HepG2 (cell line): ENCODE results near the gene SLC17A5. TPM values are rescaled to one million over a fixed set of nuclear protein-coding genes. Genes with fewer than 3 reads are reported as not detected.

Experiments
- ATM ChIP-seq: fragments of 450-650 bp; IDR thresholded peaks from 2 replicates; pipeline ENCODE4 v1.7.1; 2017; ENCODE audit warnings: mild to moderate bottlenecking, borderline replicate concordance
- EEA1 ChIP-seq: sonication (generic); formaldehyde crosslinking; IDR thresholded peaks from 2 replicates; pipeline ENCODE4 v1.5.1; 2020; ENCODE audit warnings: mild to moderate bottlenecking, missing genetic modification reagents, borderline replicate concordance
- GZF1 ChIP-seq: sonication (generic); formaldehyde crosslinking; IDR thresholded peaks from 2 replicates; pipeline ENCODE4 v1.5.1; 2020; ENCODE audit warnings: mild to moderate bottlenecking, missing genetic modification reagents
- NR3C1 ChIP-seq: sonication (generic); formaldehyde crosslinking; IDR thresholded peaks from 2 replicates; pipeline ENCODE4 v1.4.0; 2020; ENCODE audit warnings: missing genetic modification reagents
- SP1 ChIP-seq, 2 experiments: fragments of 450-650 bp in 1 of 2; sonication (generic) in 1 of 2; formaldehyde crosslinking in 1 of 2; IDR thresholded peaks; 2 replicates each; pipeline versions ENCODE4 v1.4.0 to v1.6.1; 2016 to 2020; ENCODE audit warnings: missing genetic modification reagents in 1 of 2
- YEATS2 ChIP-seq: sonication (generic); formaldehyde crosslinking; IDR thresholded peaks from 2 replicates; pipeline ENCODE4 v1.4.0; 2020; ENCODE audit warnings: missing genetic modification reagents, borderline replicate concordance
- ZFP62 ChIP-seq: sonication (generic); formaldehyde crosslinking; IDR thresholded peaks from 2 replicates; pipeline ENCODE4 v1.4.0; 2020; ENCODE audit warnings: missing genetic modification reagents
- ZNF143 ChIP-seq: sonication (generic); formaldehyde crosslinking; IDR thresholded peaks from 2 replicates; pipeline ENCODE4 v1.4.0; 2020; ENCODE audit warnings: missing genetic modification reagents
- ZZZ3 ChIP-seq: sonication (generic); formaldehyde crosslinking; IDR thresholded peaks from 2 replicates; pipeline ENCODE4 v1.4.0; 2020; ENCODE audit warnings: missing genetic modification reagents, mild to moderate bottlenecking, borderline replicate concordance
- polyA plus RNA-seq, 8 experiments: library from polyadenylated mRNA; depleted of rRNA in 3 of 8; stranded (reverse) in 7 of 8; unstranded in 1 of 8; fragments of >200 nt; fragmentation: Illumina TruSeq in 4 of 8; extraction: Trizol in 4 of 8; gene quantifications; 2 replicates each; pipeline versions ENCODE4 v1.2.1 to v1.2.3, GENCODE V29; 2011 to 2016; ENCODE audit warnings: low read depth in 4 of 8, missing spikeins in 1 of 8, mixed read lengths in 1 of 8; ENCODE audit not compliant: insufficient read depth in 1 of 8
- total RNA-seq, 5 experiments: library from RNA; depleted of rRNA; stranded (reverse); fragments of >200 nt; fragmentation: Illumina TruSeq; extraction: Trizol; gene quantifications; 2 replicates each; pipeline ENCODE4 v1.2.3, GENCODE V29; 2016; ENCODE audit warnings: low read depth in 1 of 5
- TF ChIP-seq, protein P1 (sequence below): sonication (generic); formaldehyde crosslinking; IDR thresholded peaks from 2 replicates; pipeline ENCODE4 v1.8.1; 2023; ENCODE audit warnings: mild to moderate bottlenecking, missing genetic modification reagents, borderline replicate concordance
- TF ChIP-seq, protein P2 (sequence below): sonication (generic); formaldehyde crosslinking; IDR thresholded peaks from 2 replicates; pipeline ENCODE4 v1.5.1; 2020; ENCODE audit warnings: mild to moderate bottlenecking, missing genetic modification reagents, borderline replicate concordance
- TF ChIP-seq, protein P3 (sequence below): sonication (generic); formaldehyde crosslinking; IDR thresholded peaks from 2 replicates; pipeline ENCODE4 v1.8.1; 2023; ENCODE audit warnings: mild to moderate bottlenecking, missing genetic modification reagents
- TF ChIP-seq, protein P4 (sequence below): sonication (generic); formaldehyde crosslinking; IDR thresholded peaks from 2 replicates; pipeline ENCODE4 v1.4.0; 2020; ENCODE audit warnings: missing genetic modification reagents
- TF ChIP-seq, protein P5 (sequence below): sonication (generic); formaldehyde crosslinking; IDR thresholded peaks from 2 replicates; pipeline ENCODE4 v1.4.0; 2020; ENCODE audit warnings: missing genetic modification reagents, low read depth, mild to moderate bottlenecking, borderline replicate concordance
- TF ChIP-seq, protein P6 (sequence below): sonication (generic); formaldehyde crosslinking; IDR thresholded peaks from 2 replicates; pipeline ENCODE4 v1.5.0; 2020; ENCODE audit warnings: mild to moderate bottlenecking, missing genetic modification reagents, moderate library complexity

The SLC17A5 gene
- total and polyA plus RNA-seq, 2 of the 13 experiments (the other 11 are each of a cell fraction or from before 2014, with no cell fraction given), result 18.3 to 20.5 TPM

DNA sequence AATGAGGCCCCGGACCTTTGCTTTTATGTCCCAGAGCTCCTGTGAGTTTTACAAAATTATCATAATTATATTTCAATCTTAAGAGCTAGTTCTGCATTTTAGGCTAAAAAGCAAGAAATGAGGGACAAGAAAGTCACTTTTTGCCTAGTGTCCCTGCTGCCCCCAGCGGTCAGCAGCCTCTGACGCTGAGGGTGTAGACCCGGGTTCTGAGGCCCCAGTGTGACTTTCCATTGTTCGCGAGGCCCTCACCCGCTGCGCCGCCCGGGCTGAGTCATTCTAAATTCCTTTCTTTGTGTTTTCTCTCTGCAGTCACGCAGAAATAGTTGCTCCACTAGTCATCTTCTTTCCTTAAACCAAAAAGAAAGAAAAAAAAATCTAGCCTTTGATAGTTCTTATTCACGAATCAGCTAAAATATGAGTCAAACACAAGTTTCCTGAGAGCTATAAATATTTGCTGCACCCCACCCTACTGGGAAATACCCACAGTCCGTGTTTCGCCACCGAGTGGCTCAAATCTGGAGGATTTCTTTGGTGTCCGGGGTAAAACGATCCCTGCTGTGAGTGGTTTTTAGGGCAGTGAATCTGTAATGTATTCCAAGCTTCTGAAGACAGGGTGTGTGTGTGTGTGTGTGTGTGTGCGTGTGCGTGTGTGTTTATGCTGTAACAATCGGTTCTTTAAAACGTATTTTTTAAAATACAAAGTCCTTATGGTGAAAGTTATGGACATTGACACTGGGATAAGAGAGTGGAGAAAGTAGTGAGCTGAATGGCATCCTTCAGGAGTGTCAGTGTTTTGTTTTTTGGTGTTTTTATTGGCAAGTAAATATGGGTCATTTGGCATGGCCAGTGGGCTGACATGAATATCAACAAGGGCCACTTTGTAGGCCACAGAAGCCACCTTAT is 73.3 kb downstream of the SLC17A5 start (continued):
- TF ChIP-seq, protein P1, sequence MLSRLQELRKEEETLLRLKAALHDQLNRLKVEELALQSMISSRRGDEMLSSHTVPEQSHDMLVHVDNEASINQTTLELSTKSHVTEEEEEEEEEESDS (CRISPR knock-in tag), result no peak
- TF ChIP-seq ATM (no peak), ZNF143 (no peak), ZFP62 (no peak), EEA1 (no peak), YEATS2 (CRISPR knock-in tag) (peak; percentile 15; the same call in 1 of the 2 replicates), ZZZ3 (no peak), GZF1 (no peak), NR3C1 (CRISPR knock-in tag) (no peak), SP1 (IDR thresholded peaks at IDR 0.05) (no peak), SP1 (CRISPR knock-in tag; IDR thresholded peaks at IDR 0.05) (no peak)
- TF ChIP-seq, protein P2, sequence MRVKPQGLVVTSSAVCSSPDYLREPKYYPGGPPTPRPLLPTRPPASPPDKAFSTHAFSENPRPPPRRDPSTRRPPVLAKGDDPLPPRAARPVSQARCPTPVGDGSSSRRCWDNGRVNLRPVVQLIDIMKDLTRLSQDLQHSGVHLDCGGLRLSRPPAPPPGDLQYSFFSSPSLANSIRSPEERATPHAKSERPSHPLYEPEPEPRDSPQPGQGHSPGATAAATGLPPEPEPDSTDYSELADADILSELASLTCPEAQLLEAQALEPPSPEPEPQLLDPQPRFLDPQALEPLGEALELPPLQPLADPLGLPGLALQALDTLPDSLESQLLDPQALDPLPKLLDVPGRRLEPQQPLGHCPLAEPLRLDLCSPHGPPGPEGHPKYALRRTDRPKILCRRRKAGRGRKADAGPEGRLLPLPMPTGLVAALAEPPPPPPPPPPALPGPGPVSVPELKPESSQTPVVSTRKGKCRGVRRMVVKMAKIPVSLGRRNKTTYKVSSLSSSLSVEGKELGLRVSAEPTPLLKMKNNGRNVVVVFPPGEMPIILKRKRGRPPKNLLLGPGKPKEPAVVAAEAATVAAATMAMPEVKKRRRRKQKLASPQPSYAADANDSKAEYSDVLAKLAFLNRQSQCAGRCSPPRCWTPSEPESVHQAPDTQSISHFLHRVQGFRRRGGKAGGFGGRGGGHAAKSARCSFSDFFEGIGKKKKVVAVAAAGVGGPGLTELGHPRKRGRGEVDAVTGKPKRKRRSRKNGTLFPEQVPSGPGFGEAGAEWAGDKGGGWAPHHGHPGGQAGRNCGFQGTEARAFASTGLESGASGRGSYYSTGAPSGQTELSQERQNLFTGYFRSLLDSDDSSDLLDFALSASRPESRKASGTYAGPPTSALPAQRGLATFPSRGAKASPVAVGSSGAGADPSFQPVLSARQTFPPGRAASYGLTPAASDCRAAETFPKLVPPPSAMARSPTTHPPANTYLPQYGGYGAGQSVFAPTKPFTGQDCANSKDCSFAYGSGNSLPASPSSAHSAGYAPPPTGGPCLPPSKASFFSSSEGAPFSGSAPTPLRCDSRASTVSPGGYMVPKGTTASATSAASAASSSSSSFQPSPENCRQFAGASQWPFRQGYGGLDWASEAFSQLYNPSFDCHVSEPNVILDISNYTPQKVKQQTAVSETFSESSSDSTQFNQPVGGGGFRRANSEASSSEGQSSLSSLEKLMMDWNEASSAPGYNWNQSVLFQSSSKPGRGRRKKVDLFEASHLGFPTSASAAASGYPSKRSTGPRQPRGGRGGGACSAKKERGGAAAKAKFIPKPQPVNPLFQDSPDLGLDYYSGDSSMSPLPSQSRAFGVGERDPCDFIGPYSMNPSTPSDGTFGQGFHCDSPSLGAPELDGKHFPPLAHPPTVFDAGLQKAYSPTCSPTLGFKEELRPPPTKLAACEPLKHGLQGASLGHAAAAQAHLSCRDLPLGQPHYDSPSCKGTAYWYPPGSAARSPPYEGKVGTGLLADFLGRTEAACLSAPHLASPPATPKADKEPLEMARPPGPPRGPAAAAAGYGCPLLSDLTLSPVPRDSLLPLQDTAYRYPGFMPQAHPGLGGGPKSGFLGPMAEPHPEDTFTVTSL (CRISPR knock-in tag), result peak; percentile 35; the same call in 1 of the 2 replicates
- TF ChIP-seq, protein P3, sequence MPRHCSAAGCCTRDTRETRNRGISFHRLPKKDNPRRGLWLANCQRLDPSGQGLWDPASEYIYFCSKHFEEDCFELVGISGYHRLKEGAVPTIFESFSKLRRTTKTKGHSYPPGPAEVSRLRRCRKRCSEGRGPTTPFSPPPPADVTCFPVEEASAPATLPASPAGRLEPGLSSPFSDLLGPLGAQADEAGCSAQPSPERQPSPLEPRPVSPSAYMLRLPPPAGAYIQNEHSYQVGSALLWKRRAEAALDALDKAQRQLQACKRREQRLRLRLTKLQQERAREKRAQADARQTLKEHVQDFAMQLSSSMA (CRISPR knock-in tag), result no peak
- TF ChIP-seq, protein P4, sequence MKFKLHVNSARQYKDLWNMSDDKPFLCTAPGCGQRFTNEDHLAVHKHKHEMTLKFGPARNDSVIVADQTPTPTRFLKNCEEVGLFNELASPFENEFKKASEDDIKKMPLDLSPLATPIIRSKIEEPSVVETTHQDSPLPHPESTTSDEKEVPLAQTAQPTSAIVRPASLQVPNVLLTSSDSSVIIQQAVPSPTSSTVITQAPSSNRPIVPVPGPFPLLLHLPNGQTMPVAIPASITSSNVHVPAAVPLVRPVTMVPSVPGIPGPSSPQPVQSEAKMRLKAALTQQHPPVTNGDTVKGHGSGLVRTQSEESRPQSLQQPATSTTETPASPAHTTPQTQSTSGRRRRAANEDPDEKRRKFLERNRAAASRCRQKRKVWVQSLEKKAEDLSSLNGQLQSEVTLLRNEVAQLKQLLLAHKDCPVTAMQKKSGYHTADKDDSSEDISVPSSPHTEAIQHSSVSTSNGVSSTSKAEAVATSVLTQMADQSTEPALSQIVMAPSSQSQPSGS (CRISPR knock-in tag), result 0 out of 2 replicates have a peak, but pooled peaks have one; percentile 21
- TF ChIP-seq, protein P5, sequence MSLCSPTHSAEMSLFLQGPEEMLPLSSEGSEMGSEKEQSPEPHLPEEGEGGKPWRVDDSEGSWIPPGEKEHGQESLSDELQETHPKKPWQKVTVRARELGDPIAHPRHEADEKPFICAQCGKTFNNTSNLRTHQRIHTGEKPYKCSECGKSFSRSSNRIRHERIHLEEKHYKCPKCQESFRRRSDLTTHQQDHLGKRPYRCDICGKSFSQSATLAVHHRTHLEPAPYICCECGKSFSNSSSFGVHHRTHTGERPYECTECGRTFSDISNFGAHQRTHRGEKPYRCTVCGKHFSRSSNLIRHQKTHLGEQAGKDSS (CRISPR knock-in tag), result no peak
- TF ChIP-seq, protein P6, sequence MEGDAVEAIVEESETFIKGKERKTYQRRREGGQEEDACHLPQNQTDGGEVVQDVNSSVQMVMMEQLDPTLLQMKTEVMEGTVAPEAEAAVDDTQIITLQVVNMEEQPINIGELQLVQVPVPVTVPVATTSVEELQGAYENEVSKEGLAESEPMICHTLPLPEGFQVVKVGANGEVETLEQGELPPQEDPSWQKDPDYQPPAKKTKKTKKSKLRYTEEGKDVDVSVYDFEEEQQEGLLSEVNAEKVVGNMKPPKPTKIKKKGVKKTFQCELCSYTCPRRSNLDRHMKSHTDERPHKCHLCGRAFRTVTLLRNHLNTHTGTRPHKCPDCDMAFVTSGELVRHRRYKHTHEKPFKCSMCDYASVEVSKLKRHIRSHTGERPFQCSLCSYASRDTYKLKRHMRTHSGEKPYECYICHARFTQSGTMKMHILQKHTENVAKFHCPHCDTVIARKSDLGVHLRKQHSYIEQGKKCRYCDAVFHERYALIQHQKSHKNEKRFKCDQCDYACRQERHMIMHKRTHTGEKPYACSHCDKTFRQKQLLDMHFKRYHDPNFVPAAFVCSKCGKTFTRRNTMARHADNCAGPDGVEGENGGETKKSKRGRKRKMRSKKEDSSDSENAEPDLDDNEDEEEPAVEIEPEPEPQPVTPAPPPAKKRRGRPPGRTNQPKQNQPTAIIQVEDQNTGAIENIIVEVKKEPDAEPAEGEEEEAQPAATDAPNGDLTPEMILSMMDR, result peak; percentile 70
